ENCODE measurements around the gene GPRASP1.

GPRASP1 gene

GRCh38 chrX:102651242-102652011 is at the start of gene GPRASP1:
GPRASP1 (plus strand) TSS chrX:102651483; CDS start chrX:102653914, 2,431 bp downstream.
- H2AFZ ChIP-seq (ENCODE audit: low read length): 0 out of 2 replicates have a peak within 1 kb of the TSS, but pooled peaks have one; percentile 35
- TF ChIP-seq CTCF (IDR thresholded peaks at IDR 0.05; ENCODE audit: low read length) (no peak), EZH2 (optimal IDR thresholded peaks at IDR 0.05; ENCODE audit: low read depth, low read length) (no peak), EZH2phosphoT487 (IDR thresholded peaks at IDR 0.05; ENCODE audit: low read length) (no peak)
- H3F3A ChIP-seq (ENCODE audit: insufficient read depth, low read length): no peaks in the 10 kb centered on the region
- H3K27me3 ChIP-seq (replicated peaks; ENCODE audit: insufficient read depth, low read length): no peaks in the 10 kb centered on the region
- peak within 1 kb of the TSS; percentile 46 for H3K4me3 ChIP-seq (ENCODE audit: low read length)
- peak within 1 kb of the TSS; percentile 66 for H3K4me2 ChIP-seq (ENCODE audit: low read depth, low read length)
- H3K27ac ChIP-seq (ENCODE audit: low read length): no peak within 1 kb of the TSS
- DNase-seq: no peak
- no peaks in the 10 kb centered on the region for H3K36me3 ChIP-seq (replicated peaks; ENCODE audit: insufficient read depth, low read length)
- no peaks in the 10 kb centered on the region for H3K4me1 ChIP-seq (ENCODE audit: low read length)
- no peaks in the 10 kb centered on the region for H3K9me2 ChIP-seq (replicated peaks; ENCODE audit: insufficient read depth, low read length)
- no peaks in the 10 kb centered on the region for H3K9me3 ChIP-seq (replicated peaks; ENCODE audit: insufficient read depth, low read length)
- H3K9ac ChIP-seq (ENCODE audit: low read length): no peak within 1 kb of the TSS
- H4K20me1 ChIP-seq (ENCODE audit: insufficient read depth, low read length): no peaks in the 10 kb centered on the region
- no peaks in the 10 kb centered on the region for H3K79me2 ChIP-seq (ENCODE audit: low read length)

- H3K9me2 ChIP-seq (replicated peaks; ENCODE audit: insufficient read depth, low read length): no peaks in the 10 kb centered on the region
- no peak overlapping the region for H3K9ac ChIP-seq (ENCODE audit: low read length)
- H3K4me1 ChIP-seq (ENCODE audit: low read length): no peaks in the 10 kb centered on the region
- no peak overlapping the region for H3K4me3 ChIP-seq (ENCODE audit: low read length)
- H3K79me2 ChIP-seq (ENCODE audit: low read length): no peaks in the 10 kb centered on the region
- H3K4me2 ChIP-seq (ENCODE audit: low read depth, low read length): no peak overlapping the region
- H3K27ac ChIP-seq (ENCODE audit: low read length): no peak overlapping the region
- no peaks in the 10 kb centered on the region for H3K9me3 ChIP-seq (replicated peaks; ENCODE audit: insufficient read depth, low read length)
- TF ChIP-seq CTCF (IDR thresholded peaks at IDR 0.05; ENCODE audit: low read length): no peak
- no peak for TF ChIP-seq EZH2 (optimal IDR thresholded peaks at IDR 0.05; ENCODE audit: low read depth, low read length)
- no peak for TF ChIP-seq EZH2phosphoT487 (IDR thresholded peaks at IDR 0.05; ENCODE audit: low read length)
- no peak overlapping the region for H2AFZ ChIP-seq (ENCODE audit: low read length)
- no peaks in the 10 kb centered on the region for H3F3A ChIP-seq (ENCODE audit: insufficient read depth, low read length)
- H4K20me1 ChIP-seq (ENCODE audit: insufficient read depth, low read length): no peaks in the 10 kb centered on the region
- no peaks in the 10 kb centered on the region for H3K36me3 ChIP-seq (replicated peaks; ENCODE audit: insufficient read depth, low read length)
- no peak for DNase-seq
- H3K27me3 ChIP-seq (replicated peaks; ENCODE audit: insufficient read depth, low read length): no peaks in the 10 kb centered on the region
Measured at GRCh38 chrX:102604327-102604726, 47.0 kb upstream of the GPRASP1 start.

GRCh38 chrX:102606115-102606514 is 45.2 kb upstream of the GPRASP1 start:
- Histone ChIP-seq H2AFZ (ENCODE audit: low read length) (no peak overlapping the region), H3F3A (ENCODE audit: insufficient read depth, low read length) (no peaks in the 10 kb centered on the region), H3K36me3 (replicated peaks; ENCODE audit: insufficient read depth, low read length) (no peaks in the 10 kb centered on the region), H3K9me2 (replicated peaks; ENCODE audit: insufficient read depth, low read length) (no peaks in the 10 kb centered on the region), H3K9ac (ENCODE audit: low read length) (no peak overlapping the region), H3K4me3 (ENCODE audit: low read length) (no peak overlapping the region), H4K20me1 (ENCODE audit: insufficient read depth, low read length) (no peaks in the 10 kb centered on the region), H3K4me2 (ENCODE audit: low read depth, low read length) (no peak overlapping the region), H3K9me3 (replicated peaks; ENCODE audit: insufficient read depth, low read length) (no peaks in the 10 kb centered on the region), H3K27ac (ENCODE audit: low read length) (no peak overlapping the region), H3K79me2 (ENCODE audit: low read length) (no peaks in the 10 kb centered on the region), H3K27me3 (replicated peaks; ENCODE audit: insufficient read depth, low read length) (no peaks in the 10 kb centered on the region), H3K4me1 (ENCODE audit: low read length) (no peaks in the 10 kb centered on the region)
- no peak for TF ChIP-seq EZH2 (optimal IDR thresholded peaks at IDR 0.05; ENCODE audit: low read depth, low read length)
- TF ChIP-seq CTCF (IDR thresholded peaks at IDR 0.05; ENCODE audit: low read length): no peak
- DNase-seq: no peak
